HG03025 (cell line): ENCODE results near the gene MORC1.
"Not testable (repeated sequence)": the region's sequence is repeated elsewhere in the genome, so short reads cannot be mapped to it uniquely, and the experiment has no call there.

Experiments used
- ATAC-seq: cut with Tn5 transposase; IDR thresholded peaks from one replicate; pipeline ENCODE4 v1.9.1; 2021; ENCODE audit warnings: mild to moderate bottlenecking, moderate library complexity; ENCODE audit not compliant: unreplicated experiment, low FRiP score

The MORC1 gene

DNA sequence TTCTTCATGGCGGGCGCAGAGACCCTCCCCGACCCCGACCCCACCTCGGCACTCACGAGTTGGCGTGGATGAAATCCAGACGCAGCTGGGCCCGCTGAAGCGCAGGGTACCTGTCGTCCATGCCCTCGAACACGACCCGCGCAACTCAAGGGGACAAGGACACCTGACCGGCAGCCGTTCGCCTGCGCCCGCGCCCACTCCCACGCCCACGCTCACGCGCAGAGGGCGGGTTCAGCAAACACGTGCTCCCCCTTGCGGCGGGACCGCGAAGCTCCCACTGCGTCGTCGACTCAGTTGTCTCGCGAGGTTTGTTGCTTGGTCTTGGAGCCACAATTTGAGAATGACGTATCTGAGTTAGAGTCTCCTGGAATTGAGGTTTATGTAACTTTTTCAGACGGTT is at the start of gene MORC1:
Gene MORC1 (minus strand): TSS at position 196 of the 400 bp plus-strand sequence. CDS start 75 bp downstream, at position 121.
- no peak for ATAC-seq

- no peak for ATAC-seq
Observed at GRCh38 chr3:109165905-109166304, 48.0 kb upstream of the MORC1 start.

GRCh38 chr3:109161487-109162123 is 43.7 kb upstream of the MORC1 start:
- no peak for ATAC-seq

- ATAC-seq = no peak
Observed at GRCh38 chr3:109155828-109156227, 37.9 kb upstream of the MORC1 start.

DNA sequence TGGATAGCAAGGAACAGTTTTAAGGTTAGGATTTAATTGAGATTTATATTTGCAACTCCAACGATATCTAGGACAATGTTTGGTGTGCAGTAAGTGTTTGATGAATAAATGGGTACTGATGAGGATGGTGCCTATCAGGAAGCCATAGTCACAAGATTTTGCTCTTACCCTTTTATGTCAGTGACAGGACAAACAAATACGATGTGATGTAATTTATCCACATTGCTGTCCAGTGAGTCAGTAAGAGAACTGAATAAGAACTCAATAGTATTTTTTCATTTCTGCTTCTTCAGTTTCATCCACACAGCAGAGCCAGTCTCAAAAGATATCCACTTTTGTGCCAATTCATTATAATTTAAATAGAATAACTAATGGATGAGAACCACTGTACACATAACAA is 37.0 kb upstream of the MORC1 start:
- no peak for ATAC-seq

DNA sequence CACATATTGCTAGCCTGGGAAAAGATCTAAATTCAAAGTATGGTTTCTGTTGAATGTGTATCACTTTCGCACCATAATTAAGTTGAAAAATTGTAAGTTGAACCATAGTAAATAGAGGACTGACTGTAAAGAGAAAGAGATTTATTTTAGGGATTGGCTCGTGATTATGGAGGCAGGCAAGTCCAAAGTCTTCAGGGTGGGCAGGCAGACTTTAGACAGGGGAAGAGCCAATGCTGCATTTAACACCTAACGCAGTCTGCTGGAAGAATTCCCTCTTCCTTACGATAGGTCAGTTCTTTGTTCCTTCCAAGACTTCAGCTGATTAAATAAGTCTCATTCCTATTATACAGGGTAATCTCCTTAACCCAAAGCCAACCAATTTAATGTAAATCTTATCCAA is 34.4 kb upstream of the MORC1 start:
- ATAC-seq = no peak

- ATAC-seq = no peak
Observed at GRCh38 chr3:109149078-109149477, 31.1 kb upstream of the MORC1 start.

- ATAC-seq = no peak
Observed at GRCh38 chr3:109143646-109144045, 25.7 kb upstream of the MORC1 start.

DNA sequence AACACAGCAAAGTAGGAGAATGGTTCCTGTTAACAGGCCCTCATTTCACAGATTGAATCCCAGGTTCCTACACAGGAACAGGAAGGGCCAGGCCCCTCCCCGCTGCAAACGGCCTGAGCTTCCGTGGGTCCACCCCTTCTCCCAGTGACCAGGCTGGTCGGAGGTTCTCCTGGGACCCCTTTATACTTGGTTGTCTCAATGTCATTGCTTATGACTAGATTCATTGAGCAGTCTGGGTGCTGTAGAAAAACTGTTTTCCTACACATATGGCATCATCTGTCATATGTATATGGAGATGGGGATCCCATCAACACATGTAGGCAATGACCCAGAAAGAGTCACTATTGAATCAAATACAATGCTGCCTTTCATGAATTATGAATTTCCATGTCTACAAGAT is 22.4 kb upstream of the MORC1 start:
- no peak for ATAC-seq

DNA sequence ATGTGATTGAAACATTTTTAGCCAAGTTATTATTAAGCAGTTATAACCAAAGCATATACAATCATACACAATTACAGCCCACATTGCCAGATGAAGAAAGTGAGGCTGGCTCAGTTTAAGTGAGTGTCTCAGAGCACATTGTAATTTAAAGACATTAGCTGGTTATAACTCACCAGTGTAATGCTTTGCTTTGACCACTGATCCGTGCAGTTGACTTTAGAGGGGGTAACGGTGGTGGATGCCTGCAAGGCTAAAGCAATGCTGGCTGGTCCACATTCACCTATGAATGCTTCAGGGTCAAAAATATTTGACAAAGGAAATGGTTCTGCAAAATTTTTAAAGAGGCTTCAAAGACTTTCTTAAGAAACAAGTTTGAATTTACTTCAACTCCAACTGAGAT is 19.8 kb upstream of the MORC1 start:
- no peak for ATAC-seq

- ATAC-seq = no peak
Observed at GRCh38 chr3:109136523-109136922, 18.6 kb upstream of the MORC1 start, which contains the start of gene C3orf85. C3orf85 (plus strand) TSS chr3:109136719; CDS start chr3:109136848, 129 bp downstream.

- not testable (repeated sequence) for ATAC-seq
Observed at GRCh38 chr3:109133474-109133816, 15.5 kb upstream of the MORC1 start.

DNA sequence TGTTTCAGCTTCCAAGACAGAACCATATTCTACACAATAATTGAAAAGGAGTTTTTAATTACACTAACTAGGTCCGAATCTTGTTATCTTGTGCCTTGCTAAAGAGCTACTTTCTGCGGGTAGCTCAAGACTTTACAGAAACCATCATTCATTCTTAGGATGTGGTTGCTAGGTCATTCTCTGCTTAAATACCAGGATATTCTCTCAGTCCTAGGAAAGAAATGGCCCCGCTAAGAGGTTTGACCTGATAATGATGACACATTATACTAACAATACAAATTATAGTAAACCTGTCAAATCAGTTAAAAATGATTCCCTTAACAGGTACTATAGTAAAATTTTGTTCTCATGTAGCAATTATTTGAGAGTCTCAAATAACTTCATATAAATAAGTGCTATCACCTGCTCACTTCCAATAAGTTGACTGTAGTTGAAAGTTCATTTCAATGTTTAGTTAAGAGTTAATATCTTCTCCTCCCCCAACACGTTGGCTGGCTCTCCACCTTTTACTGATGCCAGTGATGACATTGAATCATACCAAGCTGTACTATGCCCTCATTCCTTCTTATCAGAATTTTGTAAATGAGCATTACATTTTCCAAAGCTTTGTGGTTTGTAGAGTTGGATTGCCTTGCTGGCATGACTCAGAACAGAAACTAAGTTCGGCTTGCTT is 15.0 kb upstream of the MORC1 start:
- no peak for ATAC-seq

DNA sequence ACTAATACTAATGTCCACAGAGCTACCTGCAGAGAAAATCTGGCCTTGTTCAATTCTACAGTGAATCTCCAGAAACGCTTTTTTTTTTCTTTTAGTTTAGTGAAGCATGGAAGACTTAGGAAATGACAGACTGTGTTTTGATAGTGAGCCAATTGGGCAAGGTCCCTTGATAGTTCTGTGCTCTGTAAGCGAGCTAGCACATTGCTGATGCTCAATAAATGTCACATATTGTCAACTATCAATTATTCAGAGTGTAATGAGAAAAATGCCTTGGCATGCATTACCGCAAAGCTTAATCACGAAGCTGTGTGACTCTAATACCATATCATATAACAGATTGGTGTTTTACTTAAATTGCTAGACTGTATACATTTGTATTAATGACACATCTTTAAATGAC is 13.3 kb upstream of the MORC1 start:
- no peak for ATAC-seq

DNA sequence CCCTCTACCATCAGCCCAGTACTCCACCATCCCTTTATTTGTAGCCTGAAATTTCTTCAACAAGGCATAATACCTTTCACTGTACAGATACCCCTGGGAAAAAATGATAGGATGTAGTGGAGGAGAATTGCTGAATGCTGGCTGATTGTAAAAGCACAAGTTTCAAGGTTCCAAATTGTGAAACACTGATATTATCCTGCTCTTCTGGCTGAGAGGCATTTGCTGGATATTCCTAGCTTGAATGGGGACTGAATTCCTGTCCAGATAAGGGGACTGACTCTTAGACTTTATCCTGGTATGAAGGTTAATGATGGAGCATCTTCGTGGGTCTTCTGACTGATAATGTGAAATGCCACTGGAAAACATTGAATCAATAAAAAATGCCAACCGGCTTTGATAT is 9.6 kb upstream of the MORC1 start:
- no peak for ATAC-seq

DNA sequence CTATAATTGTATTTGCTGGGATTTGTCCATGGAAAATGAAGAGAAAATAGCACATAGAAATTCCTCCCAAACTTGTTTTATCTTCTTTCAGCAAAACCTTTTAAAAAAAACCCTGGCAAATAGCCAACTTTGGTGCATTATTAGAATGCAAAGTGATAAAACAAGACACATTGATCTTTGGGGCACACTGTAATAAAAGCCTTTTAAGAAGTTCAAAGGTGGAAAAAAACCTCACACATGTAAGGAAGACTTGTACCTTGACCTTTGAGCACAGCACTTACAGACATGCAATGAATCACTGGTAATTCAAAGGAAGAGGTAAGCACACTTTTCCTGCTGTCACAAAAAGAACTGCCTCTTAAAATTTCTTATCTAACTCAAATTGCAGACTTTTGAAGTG is 8.0 kb upstream of the MORC1 start:
- ATAC-seq = no peak

DNA sequence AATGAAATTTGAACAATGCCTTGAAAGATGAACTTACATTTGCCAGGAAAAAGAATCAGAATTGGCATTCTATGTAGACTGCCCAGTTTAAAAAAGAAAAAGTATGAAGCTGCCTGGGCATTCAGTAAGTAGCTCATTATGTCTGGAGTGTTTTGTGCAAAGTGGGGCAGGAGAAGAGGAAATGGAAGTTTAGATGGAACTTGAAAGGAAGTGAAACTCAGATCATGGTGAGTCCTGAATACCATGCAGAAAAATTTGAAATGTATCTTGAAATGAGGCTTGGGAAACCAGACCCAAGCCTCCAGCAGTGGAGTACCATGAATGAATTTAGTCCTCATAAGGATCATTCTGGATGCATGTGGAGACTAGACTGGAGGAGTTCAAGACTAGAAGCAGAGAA is 4.8 kb upstream of the MORC1 start:
- ATAC-seq = no peak

GRCh38 chr3:109118584-109118983 is 650 bp upstream of the MORC1 start:
- ATAC-seq = no peak

DNA sequence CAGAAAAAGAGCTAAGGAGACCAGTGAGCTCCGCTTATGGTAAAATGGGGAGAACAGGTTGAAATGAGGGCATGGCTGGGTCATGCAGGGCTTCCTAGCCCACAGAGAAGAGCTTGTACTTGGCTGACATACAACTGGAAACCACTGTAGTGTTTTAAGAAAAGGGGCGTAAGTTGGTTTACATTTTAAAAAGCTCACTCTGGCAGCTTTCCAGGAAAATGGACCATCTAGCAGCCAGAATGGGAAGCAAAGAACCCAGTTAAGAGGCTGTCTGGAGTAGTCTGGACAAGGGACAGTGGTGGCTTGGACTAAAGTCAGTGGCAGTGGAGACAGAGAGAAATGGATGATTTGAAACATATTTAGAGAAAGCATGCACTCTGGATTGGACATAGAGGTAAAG is 1.9 kb downstream of the MORC1 start:
- ATAC-seq = no peak

- ATAC-seq = no peak
Observed at GRCh38 chr3:109115451-109115850, 2.5 kb downstream of the MORC1 start.

DNA sequence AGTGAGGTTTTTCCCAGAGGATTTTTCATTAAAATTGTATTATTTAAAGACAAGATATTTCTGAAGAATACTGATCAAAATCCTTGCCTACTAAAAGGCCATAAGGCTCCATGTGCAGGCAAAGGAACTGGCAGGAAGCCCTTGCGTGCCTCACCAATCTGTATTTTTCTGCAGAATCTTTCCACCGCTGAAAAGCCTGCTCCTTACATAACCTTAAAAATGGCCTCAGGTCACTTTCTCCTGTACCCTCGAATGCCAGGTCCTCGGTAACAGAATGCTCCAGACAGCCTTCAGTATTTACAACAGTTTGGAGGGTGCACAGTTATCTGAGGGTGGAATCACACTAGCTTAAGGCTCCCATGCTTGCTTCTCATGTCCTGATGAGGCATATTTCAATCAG is 3.2 kb downstream of the MORC1 start:
- ATAC-seq = no peak

DNA sequence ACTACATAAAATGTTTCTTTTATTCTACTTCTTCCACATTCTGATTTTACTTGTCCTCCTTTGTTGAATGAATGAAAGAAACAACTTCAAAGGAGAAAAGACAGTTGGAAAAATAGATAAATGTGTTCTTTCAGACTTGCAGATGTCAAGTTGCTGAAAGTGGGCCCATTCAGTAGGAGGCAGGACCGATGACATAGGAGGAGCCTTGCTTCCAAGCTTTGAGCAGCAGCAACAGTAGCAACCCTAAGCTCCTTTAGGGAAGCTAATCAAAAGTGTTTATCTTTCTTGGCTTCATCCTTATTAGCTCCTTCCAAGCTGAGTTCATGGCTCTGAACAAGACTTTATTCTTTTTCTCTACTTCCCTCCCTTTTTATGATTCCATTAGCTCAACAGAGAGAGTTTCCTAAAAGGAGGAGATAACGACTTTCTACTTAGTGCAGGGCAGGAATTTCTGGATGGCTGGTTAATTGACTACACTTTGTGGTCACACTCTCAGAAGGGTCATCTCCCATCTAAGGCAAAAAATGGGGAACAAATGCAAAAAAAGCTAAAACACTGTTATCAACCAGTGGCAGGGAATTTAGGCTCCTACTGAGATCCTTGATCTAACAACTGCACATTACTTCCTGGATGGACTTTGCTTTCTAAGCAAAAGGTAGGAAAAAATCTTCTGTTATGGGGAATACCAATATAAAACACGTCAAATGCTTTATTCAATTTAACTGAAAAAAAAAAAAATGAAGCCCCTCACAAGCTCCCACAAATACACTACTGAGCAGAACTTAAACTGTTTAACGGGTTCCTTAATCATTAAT is 4.8 kb downstream of the MORC1 start:
- ATAC-seq = no peak
